Measurements from ENCODE around the gene ARHGEF2.
"Not testable (repeated sequence)": the region's sequence is repeated elsewhere in the genome, so short reads cannot be mapped to it uniquely, and the experiment has no call there.

ARHGEF2 gene

DNA sequence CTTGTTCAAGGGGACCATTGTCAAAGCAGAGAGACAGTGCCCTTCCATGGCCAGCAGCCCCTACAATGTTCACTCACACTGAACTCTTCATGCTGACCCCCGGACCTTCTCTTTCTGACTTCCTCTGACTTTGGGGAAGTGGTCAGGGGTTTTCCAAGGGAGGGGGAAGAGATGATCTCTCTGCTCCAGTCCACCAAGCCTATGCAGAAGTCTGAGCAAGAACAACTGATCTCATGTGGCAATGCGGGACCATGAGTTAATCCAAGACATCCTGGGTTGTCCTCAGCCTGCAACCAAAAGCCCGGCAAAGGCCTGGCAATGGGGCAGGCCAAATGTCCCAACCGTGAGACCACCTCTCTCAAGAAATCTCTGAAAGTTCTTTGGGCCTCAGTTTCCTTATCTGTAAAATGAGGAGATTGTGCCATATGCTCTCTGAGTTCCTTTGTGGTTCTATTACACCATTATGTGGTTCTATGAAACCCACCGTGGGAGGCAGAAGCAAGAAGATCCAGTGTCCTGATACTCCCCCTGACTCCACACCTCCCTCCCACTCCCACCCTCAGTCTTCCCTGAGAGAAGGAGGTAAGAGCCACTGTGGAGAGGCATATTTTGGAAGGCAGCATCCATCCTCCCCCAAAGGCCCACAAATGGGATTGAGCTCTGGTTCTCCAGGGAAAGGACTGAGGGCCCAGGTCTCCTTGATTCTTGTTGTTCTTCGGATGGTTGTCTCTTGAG is 11.8 kb upstream of the ARHGEF2 start:
- DNase-seq (ENCODE audit: low read depth in 2 of 2): no peak

DNA sequence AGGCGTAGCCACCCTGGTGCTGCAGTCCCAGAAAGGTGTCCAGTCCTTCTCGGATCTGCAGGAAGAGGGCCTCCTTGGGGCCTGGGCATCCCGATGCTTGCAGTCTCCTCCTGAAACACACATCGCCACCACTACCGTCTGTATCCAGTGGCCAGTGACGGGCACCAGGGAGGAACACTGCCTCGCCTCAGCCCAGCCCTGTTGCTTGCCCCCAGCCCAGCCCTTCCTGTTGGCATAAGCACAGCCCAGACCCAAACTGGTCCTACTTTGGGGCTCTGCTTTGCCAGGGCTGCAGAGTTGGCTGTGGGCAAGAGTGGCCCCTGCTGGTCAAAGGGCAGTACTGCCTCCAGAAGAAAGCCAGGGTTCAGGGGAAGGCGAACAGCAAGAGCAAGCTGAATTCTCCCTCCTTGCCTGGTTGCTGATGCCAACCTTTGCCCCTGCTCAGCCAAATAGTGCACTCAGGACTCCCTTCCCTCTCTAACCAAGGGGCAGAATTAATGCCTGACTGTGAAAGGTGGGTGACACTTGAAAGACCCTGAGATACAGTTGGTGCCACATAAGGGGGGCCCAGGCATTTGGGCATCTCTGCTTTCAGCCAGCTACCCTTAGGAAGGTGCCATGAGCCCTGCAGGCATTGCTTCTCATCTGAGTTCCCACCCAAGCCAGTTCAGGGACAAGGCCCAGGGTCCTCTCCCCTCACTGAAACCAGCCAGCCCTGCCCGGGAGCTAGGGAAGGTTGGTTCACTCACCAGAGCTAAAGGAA is 11.1 kb upstream of the ARHGEF2 start:
- peak; percentile 55 to 67 for DNase-seq (ENCODE audit: low read depth in 2 of 2)

- not testable (repeated sequence) for DNase-seq (ENCODE audit: low read depth in 2 of 2)
Observed at GRCh38 chr1:155984903-155985645, 6.7 kb upstream of the ARHGEF2 start.

DNA sequence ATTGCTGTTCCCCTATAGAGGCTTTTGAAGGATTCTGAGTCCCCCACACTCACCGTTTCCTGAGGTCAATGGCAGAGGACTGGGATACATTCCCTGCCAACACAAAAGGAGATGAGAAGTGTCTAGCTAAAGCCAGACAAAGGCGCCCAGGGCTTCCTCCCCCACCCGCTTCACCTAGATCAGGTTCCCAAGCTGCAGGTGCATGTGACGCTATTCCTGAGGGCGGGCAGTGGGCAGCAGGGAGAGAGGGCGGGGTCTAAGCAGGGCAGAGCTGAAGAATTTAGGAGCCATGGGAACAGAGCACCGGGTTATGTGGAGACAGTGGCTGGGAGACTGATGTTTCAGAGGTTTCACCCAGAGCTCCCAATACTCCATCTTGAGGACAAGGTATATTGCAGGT is 6.0 kb upstream of the ARHGEF2 start:
- no peak for DNase-seq (ENCODE audit: low read depth in 2 of 2)

DNA sequence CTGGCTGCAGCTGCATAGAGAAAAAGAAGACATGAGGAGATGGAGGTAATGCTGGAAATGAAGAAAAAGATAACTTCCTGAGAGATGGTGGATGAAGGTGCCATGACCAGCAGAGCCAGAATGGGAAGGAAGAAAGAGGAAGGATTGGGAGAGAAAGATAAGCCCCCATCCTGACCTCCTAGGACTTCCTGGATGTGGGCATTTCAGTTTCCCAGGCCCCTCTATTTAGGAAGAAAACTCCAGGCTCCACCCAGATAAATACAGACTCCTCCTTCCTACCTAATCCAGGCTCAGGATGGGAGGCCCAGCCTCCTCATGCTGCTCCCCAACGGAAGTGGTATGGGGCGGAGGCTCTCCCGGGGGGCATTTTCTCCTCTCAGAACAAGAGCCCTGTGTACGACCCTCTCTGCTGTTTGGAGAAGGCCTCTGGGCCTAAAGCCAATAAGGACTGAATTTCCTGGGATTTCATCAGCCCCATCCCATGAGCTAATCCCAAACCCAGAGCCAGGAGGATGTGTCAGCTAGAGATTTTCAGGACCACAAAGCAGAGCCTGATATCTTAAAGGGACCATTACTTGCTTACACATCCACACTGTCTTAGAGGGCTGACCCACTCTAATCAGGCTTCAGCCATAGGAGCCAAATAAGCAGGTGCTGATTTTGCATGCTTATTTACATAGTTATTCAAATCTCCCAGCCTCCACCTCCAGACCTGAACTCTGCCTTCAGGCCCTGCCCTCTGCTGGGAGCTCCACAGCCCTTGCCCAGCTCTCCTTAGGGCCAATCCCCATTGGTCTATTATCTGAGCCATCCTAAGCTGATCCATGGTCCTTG is 5.1 kb upstream of the ARHGEF2 start:
- no peak for DNase-seq (ENCODE audit: low read depth in 2 of 2)

GRCh38 chr1:155982106-155982505 is 3.8 kb upstream of the ARHGEF2 start:
- no peak for DNase-seq (ENCODE audit: low read depth in 2 of 2)

DNA sequence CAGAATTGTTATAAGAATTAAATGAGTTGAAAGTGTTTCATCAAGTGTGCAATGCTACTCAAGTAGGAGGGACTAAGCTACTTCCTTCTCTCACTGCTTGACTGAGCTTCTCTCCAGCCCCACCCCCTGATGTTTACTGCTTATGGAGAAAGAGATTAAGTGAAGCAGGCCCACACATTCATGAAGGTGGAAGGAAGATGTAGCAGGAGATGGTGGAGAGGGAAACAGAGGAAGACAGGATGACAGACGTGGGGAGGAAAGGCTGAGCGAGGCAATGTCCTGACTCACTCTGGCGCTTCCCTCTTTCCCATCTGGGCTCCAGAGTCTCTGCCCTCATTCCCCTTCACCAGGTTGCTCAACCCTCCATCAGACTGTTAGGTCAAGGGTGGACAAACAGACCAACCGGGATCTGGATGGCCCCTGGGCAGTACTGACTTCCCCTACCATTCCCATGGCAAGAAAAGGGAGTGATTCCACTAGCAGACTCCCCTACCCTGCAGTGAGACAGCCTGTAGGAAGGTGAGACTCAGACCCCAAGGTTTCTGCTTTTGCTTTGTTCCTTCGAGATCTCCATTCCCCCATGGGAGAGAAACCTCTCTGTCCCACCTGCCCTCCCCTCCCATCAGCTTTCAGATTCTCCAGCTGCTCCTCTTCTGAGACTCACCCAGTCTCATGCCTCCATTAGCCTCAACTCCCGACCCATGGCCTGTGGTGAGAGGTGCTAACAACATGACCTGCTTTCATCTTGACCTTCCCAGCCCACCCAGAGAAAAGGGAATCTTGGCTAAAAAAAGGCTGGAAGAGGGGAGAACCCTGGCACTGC is 3.1 kb upstream of the ARHGEF2 start:
- DNase-seq (ENCODE audit: low read depth in 2 of 2): no peak

- no peak for DNase-seq (ENCODE audit: low read depth in 2 of 2)
Observed at GRCh38 chr1:155979597-155980343, 1.4 kb upstream of the ARHGEF2 start.

GRCh38 chr1:155978973-155979429 is 654 bp upstream of the ARHGEF2 start:
- no peak for DNase-seq (ENCODE audit: low read depth in 2 of 2)

DNA sequence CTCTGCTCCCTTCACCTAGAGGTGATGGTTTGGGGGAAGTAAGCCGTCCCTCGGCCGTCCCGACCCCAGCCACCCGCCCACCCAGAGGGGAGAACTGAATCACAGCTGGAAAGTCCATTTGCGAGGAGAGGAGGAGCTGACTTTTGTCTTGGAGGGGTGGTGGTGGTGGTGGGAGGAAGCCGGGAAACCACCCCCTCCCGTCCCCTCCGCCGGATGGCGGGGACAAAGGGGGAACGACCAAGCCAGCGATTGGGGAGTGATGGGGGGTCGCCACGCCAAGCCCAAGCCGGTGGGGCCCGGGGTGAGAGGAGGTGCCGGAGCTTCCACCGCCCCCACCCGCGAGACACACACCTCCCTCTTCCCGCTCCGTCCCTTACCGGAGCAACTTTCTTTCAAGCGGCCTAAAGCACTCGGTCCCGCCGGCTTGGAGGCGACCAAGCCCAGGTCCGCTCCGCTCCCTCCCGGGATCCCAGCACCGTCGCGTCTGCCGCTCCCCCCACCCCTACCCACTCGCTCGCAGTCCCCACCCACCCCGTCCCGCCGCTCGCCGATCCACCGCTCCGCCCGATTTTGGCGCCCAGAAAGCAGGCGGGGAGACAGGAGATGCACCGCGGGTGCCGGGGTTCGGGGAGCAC is 540 bp downstream of the ARHGEF2 start:
- DNase-seq (ENCODE audit: low read depth in 2 of 2): peak; percentile 74

- no peak for DNase-seq (ENCODE audit: low read depth in 2 of 2)
Observed at GRCh38 chr1:155976913-155977689, 1.2 kb downstream of the ARHGEF2 start.

- peak; percentile 58 to 60 for DNase-seq (ENCODE audit: low read depth in 2 of 2)
Observed at GRCh38 chr1:155976062-155976912, 2.1 kb downstream of the ARHGEF2 start.

DNA sequence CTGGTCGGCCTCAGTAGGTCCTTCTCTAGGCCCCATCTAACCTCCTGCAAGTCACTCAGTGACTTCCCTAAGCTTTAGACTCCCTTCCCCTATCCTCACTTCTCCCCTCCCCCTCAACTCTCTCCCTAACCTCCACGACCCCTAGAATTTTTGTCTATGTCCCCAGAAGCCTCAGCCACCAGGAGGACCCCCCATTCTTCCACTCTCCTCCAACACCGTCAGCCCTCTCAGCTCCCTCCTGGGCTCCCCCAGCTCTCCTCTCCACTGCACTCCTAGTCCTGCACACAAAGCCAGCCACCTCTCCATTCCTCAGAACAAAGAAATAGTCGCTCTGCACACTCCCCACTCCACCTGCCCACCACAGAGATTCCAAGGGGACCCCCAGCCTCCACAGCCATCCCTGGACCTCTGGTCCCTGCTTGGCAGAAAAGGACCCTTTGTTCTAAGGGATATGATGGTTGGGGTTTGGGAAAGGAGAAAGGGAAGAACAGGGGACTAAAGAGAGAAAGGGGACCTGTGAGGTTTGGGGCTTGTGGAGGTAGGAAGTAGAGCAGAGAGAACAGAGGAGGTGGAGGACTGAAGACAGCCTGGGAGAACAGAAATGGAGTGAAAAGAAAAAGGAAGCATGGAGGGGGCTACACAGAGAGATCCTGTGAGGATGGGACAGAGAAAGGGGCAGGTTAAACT is 2.8 kb downstream of the ARHGEF2 start:
- DNase-seq (ENCODE audit: low read depth in 2 of 2): no peak

GRCh38 chr1:155974208-155975115 is 3.9 kb downstream of the ARHGEF2 start:
- no peak for DNase-seq (ENCODE audit: low read depth in 2 of 2)

- no peak for DNase-seq (ENCODE audit: low read depth in 2 of 2)
Observed at GRCh38 chr1:155973723-155974122, 4.6 kb downstream of the ARHGEF2 start.

Data from stimulated activated CD8-positive, alpha-beta memory T cell treated with anti-CD3 and anti-CD28 coated beads, Interleukin-7, amount 100 ng/mL, for 4 hours (primary cell).